C4-2B (cell line): ENCODE measurements around the gene L3MBTL4.
"Not testable (repeated sequence)": the region's sequence is repeated elsewhere in the genome, so short reads cannot be mapped to it uniquely, and the experiment has no call there.

Experiments
- H3K27ac ChIP-seq: fragments of 450-650 bp; 2 replicates; pipeline ENCODE4 v1.5.1; 2017
- CTCF ChIP-seq: fragments of 450-650 bp; conservative IDR thresholded peaks from 2 replicates; pipeline ENCODE4 v1.5.1; 2017; ENCODE audit warnings: mild to moderate bottlenecking
- ZFX ChIP-seq: fragments of 450-650 bp; IDR thresholded peaks from 2 replicates; pipeline ENCODE4 v1.6.1; 2017

Gene L3MBTL4

DNA sequence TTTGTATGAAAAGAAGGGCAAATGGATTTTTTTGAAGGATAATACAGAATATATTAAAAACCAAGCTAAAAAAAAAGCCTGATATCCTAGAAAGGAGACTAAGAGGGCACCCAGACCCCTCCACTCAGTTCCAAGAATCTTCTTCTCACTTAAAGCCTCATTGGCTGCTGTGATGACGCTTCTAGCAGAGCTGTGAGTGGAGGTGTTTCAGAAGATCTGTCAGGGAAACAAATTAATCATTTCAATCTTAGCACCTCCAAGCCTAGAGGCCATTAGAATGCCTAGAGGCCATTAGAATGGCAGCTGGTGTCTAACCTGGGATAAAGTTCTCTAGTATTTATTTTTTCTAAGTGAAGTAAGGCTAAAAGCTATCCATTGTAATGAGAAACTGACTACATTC lies 355.2 kb downstream of the L3MBTL4 start:
- H3K27ac ChIP-seq = no peak overlapping the region
- TF ChIP-seq CTCF (no peak), ZFX (no peak)

DNA sequence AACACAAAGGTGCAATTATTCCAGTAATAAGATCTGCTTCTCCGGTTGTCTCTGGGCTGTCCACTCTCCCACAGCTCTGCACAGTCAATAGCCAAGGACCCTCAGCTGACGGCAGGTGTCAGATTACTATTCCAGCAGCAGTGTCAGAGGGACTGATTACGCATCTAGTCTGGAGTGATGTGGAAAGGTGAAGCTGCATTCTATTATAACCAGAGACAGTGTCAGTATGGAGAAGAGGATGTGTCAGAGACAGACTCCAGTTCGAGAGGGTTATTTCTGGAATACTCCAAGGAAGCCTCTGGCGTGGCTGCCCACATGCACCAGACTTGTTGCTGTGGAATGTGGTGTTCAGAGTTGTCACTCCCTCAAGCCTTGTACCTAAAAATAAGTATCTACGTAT lies 355.8 kb downstream of the L3MBTL4 start:
- TF ChIP-seq CTCF (no peak), ZFX (no peak)
- no peak overlapping the region for H3K27ac ChIP-seq

DNA sequence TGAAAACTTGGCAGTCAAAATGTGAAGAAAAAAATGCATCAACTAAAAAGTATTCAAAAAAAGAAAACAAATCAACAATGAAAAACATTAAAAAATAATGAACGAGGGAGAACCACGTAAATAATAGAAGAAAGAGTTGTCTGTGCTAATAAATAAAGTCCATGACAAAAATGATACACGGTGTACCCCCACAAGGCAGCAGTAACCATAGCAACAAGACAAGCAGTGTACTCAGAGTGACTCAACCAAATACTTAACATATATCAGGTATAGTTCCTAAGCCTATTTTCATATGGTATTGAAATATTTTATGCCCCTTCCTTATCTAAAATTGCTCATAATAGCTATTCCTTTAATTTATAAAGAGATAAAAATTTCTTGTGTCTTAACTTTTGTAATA lies 357.1 kb downstream of the L3MBTL4 start:
- H3K27ac ChIP-seq = no peak overlapping the region
- TF ChIP-seq CTCF (no peak), ZFX (no peak)

GRCh38 chr18:6056171-6056910 lies 358.4 kb downstream of the L3MBTL4 start:
- TF ChIP-seq CTCF = no peak
- TF ChIP-seq ZFX = no peak
- no peak overlapping the region for H3K27ac ChIP-seq

DNA sequence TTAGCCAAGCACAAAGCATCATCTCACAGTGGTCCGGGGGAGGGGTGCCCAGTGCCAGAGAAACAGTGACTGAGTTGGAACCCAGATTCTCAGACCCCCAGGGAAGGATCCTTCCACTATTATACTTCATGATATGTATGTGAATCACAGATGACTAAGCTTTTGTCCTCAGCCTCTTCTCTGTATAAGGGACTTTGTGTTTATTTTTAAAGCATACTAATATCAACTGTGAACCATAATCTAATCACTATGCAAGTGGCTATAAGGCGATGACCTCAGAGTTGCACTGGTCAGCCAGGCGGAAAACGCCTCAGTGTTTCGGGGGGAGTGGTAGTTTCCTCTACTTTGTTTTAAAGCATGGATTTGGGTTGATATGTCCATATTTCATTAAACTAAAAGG lies 359.0 kb downstream of the L3MBTL4 start:
- TF ChIP-seq CTCF (no peak), ZFX (no peak)
- H3K27ac ChIP-seq = no peak overlapping the region

DNA sequence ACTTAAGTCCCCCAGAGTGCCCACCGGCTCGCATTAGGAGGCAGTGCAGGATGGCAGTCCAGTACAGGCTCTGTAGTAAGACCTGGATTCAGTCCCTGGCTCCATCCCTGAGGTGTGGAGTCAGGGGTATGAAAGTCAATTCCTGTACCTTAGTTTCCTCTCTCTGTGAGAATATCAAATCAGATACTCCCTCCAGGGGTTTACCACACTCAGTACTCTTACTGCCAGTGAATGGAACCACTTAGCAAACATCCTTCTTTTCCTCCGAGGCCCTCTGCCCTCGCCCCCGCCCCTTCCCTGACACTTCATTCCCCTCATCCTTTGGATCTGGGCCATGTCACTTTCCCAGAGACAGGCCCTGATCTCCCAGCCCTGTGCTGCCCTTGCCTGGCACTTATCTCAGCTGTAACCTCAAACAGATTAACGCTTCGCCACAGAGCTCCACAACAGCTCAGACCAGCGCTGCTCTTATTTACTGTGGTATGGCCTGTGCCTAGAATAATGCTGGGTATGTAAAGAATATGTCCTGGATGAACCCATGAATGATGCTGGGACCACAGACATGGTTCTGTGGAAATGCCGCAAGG lies 360.4 kb downstream of the L3MBTL4 start:
- TF ChIP-seq ZFX (no peak), CTCF (no peak)

DNA sequence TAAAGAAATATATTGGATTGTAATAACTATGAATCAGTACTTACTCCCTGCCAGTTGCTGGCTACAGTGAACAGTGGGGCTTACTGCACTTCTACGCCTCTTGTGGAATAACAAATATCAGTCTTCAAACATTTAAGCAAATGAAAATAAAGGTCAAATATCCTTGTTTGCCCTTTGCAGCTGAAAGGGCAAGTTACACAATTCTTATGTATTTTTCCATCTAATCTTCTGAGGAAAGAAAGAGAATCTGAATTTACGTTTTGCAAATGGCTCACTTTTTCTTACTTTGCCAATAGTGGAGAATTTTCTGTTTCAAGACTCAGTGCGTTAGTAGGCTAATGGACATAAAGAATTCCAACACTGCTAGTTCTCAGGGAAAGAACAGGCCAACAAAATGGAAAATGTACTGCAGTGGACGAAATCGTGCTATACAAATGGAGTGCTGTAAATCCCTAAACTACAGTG lies 362.2 kb downstream of the L3MBTL4 start:
- no peak for TF ChIP-seq CTCF
- no peak for TF ChIP-seq ZFX
- H3K27ac ChIP-seq = no peak overlapping the region

More for the DNA sequence above, 360.4 kb downstream of the L3MBTL4 start:
- no peak overlapping the region for H3K27ac ChIP-seq

- H3K27ac ChIP-seq = not testable (repeated sequence)
These were observed 367.1 kb downstream of the L3MBTL4 start for GRCh38 chr18:6047596-6047995.
